Activated T-cell treated with anti-CD3 and anti-CD28 coated beads for 4 hours (primary cell): ENCODE results near the gene PLA2G7.

Experiments
- DNase-seq: peaks from one replicate; pipeline ENCODE4 v3.0.0-alpha.2; 2020

The PLA2G7 gene

DNA sequence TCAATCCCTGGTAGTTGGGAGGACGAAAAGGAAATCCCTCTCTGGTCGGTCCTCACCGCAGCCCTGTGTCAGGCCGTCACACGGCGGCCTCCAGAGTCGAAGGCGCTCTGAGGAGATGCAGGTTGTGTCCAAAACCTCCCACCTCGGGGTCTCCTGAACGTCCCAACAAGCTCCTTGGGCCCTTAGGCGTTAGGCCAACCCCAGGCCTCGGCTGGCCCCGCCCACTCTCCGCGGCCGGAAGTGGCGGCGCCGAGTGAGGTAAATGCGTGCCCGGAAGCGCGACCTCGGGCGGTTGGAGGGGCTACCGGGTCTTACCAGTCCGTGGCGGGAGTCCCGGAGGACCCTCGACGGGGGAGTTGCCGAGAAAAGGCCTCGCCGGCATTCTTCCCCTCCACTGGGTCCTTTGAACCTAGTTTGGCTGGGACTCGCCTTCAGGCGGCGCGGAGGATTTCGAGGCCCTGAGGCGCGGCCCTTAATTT, 47.5 kb downstream of the PLA2G7 start, which contains the start of gene TDRD6:
TSS of gene TDRD6 (plus strand) at position 267 of the 479 bp plus-strand sequence. CDS start 244 bp downstream, outside the sequence.
- DNase-seq: no peak

DNA sequence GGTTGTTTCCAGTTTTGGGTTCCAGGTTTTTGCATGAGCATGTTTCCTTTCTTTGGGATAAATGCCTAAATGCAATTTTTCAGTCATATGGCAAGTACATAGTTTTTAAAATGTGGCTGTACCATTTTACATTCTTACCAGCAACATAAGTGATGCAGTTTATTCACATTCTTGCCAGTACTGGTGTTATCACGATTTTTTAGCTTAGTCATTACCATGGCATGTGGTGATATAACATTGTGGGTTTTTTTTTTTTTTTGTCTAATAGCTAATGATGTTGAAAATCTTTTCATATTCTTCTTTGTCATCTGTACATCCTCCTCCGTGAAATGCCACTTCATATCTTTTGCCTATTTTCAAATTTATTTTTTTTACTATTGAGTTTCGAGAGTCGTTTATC, 50.4 kb downstream of the PLA2G7 start:
- no peak for DNase-seq

DNA sequence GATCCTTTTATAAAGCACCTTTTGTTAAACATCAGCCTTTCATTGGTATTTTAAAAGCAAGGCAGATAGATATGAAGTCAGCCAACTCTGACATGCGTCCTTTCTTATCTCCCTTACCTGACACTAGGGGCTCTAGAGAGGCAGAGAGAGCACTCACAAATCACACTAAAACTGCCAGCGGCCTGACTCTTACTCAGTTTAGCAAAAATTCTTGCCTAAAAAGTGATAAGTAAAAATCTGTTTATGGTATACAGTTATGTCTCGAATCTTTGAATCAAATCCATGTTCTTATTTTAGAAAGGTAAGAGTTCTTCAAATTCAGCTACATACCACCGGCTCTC, 57.9 kb downstream of the PLA2G7 start:
- DNase-seq: no peak

DNA sequence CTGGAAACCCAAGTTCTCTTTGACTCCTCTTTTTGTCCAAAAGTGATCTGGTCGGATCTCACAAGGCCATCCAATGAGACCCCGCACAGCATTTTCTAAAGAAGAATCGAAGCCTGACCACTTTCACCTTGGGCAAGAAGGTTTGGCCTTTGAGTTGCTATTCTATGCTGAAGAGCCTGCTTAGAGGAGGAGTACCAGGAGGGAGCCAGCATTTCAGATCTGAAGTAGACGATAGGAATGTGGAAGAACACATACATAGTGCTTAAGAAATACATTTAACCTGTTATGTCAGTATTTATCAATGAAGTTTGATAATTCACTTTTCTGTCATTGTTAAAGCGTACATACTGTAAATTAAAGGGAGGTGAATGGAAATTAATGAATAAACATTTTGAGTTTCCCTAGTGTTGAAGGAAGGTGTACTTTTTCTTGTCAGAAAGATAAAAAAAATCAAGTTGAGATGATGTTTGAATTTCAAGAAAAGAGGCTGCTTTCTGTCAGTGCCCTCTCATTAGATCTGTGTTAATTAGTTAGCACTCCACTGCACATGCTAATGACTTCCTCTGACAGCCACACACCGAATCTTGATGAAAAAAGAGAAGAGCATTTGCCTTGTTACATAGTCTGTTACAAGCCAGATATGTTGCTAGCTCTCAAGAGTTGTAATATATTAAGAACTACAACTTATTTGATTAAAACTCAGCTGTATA, 58.4 kb downstream of the PLA2G7 start:
- DNase-seq: no peak

DNA sequence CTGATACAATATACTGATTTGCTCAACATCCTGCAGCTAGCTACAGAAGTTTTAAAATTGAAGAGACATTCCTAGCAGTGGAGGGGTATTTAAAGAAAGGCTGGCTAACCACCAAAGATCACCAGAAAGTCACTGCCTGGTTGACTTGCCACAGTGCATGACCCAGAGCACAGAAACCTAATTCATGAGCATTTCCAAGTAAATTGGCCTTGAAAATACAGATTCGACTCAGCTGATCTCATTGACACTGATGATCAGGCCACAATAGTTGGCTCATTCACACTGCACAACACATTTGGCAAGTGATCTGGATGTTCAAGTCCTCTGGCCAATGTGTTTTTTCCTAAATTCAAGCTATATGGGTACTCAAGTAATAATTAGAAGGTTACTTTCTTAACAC, 60.8 kb downstream of the PLA2G7 start:
- no peak for DNase-seq

DNA sequence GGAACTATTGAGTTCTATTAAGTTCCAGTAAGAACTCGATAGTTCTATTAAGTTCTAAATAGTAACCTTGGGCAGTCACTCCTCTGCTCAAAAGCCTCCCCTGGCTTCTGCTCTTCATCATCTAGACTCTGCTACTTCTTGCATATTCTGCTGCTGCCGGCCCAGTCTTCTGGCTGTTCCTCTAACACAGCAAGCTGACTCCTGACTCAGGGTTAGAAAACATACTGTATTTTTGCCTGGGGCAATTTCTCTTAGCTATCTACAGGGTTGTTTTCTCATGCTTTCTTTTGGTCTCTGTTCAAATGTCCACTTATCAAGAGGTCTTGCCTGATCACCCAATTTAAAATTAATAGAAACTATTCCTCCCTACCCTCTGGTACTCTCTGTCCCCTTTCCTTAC, 67.8 kb downstream of the PLA2G7 start:
- DNase-seq: no peak

DNA sequence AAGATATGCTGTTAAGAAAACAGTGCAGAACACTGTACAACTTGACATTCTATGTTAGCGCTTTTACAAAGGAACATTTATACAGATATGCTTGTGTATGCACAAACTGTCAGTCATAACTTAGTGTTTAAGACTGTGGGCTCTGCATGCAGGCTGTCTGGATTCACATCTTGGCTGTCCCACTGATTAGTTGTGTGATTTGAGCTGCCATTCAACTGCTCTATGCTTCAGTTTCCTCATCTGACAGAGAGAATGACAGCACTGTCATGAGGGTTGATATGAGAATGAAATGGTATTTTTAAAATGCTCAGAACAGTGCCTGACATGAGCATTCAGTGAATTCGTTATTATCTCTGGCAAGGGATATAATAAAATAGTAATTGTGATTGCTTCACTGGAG, 73.7 kb downstream of the PLA2G7 start:
- DNase-seq: no peak

DNA sequence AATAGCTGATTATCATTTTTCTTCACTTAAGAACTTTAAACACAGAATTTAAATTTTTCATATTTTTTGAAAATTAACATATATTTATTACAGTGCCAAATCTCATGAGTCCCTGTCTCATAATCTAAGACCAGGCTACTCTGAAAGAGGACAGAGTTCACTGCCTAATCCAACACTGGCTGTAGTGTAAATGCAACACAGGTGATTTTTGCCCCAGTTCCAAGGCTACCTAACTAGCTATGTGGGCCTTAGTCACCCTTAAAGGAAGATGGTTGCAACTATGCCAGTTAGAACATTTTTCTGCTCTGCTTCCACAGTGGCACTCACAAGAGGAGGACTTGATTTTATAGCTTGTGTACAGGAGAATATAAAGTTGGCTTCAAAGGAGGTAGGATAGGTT, 77.5 kb downstream of the PLA2G7 start:
- no peak for DNase-seq

DNA sequence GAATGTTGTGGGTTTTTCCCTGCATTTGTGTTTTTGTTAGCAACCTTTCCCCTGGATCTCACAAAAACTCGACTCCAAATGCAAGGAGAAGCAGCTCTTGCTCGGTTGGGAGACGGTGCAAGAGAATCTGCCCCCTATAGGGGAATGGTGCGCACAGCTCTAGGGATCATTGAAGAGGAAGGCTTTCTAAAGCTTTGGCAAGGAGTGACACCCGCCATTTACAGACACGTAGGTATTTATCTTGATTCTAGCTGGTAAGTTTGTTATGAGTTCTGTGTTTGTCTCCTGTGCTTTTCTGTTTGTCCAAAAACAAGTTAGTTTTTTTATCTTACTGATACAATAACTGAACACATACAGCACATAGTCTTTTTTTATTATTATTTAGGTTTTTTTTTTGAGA, 79.4 kb downstream of the PLA2G7 start:
- no peak for DNase-seq
